Activated naive CD4-positive, alpha-beta T cell treated with anti-CD3 and anti-CD28 coated beads for 36 hours (primary cell): Measurements from ENCODE around the gene SPAG8. TPM values are rescaled to one million over a fixed set of nuclear protein-coding genes. Genes with fewer than 3 reads are reported as not detected.

Source experiments
- CTCF ChIA-PET: fragments of 350-600 bp; sonication (Branson Sonifier 250); formaldehyde crosslinking; loops from one replicate; lab custom pipeline; 2021; ENCODE audit warnings: antibody characterized with exemption; lab: Charles Lee
- DNase-seq: peaks from one replicate; pipeline ENCODE4 v3.0.0-alpha.2; 2020
- H3K27ac Mint-ChIP-seq: one replicate; pipeline ENCODE4 v1.8.0; 2021; ENCODE audit warnings: mild to moderate bottlenecking, mixed read lengths
- H3K27me3 Mint-ChIP-seq: one replicate; pipeline ENCODE4 v1.8.0; 2021; ENCODE audit warnings: low read depth, mixed read lengths
- H3K36me3 Mint-ChIP-seq: one replicate; pipeline ENCODE4 v1.8.0; 2021; ENCODE audit warnings: low read depth, mixed read lengths
- H3K4me1 Mint-ChIP-seq: one replicate; pipeline ENCODE4 v1.8.0; 2021; ENCODE audit warnings: low read depth, mixed read lengths
- H3K4me3 Mint-ChIP-seq: one replicate; pipeline ENCODE4 v1.8.0; 2021; ENCODE audit warnings: mild to moderate bottlenecking, moderate library complexity, mixed read lengths
- H3K9me3 Mint-ChIP-seq: one replicate; pipeline ENCODE4 v1.8.0; 2021; ENCODE audit warnings: mixed read lengths
- intact Hi-C: fragments of 100-400 bp; cut with micrococcal nuclease; formaldehyde crosslinking; loops from one replicate; pipeline ENCODE4 v1.15.1; 2023
- total RNA-seq, 2 experiments: library from RNA; stranded (reverse); gene quantifications; one replicate each; pipeline ENCODE4 v1.2.3, GENCODE V29; 2021

SPAG8 gene
- total RNA-seq, 2 experiments from 2014 or later = 0.95 to 1.1 TPM

DNA sequence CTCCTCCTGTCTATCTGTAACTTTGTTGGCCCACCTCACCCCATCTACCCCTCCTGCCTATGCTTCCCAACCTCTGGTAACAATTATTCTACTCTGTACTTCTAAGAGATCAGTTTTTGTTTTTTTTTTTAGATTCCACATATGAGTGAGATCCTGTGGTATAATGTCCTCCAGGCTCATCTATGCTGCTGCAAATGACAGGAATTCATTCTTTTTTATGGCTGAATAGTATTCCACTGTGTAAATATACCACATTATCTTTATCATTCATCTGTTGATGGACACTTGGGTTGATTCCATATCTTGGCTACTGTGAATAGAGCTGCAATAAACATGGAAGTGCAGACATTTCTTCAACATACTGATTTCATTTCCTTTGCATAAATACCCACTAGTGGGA is 28.6 kb downstream of the SPAG8 start:
- DNase-seq = no peak
- Mint-ChIP-seq H3K4me1 (no peaks in the 10 kb centered on the region), H3K9me3 (no peaks in the 10 kb centered on the region), H3K27me3 (no peaks in the 10 kb centered on the region), H3K4me3 (no peak overlapping the region), H3K36me3 (peaks cover 28% of the 10 kb centered on the region), H3K27ac (no peak overlapping the region)
- intact Hi-C loops = no loop called here
- CTCF ChIA-PET = interaction anchor here (0.6 to 1.4 kb wide), 3 partner anchors 24 to 49 kb away, joined by 3 to 4 read pairs (median 4); no protein-coding TSS in a partner anchor

GRCh38 chr9:35781066-35781465 is 31.0 kb downstream of the SPAG8 start:
- no peaks in the 10 kb centered on the region for H3K27me3 Mint-ChIP-seq
- CTCF ChIA-PET = interaction anchor here (0.6 to 0.7 kb wide), 2 partner anchors 38 to 412 kb away, joined by 3 to 6 read pairs; no protein-coding TSS in a partner anchor

DNA sequence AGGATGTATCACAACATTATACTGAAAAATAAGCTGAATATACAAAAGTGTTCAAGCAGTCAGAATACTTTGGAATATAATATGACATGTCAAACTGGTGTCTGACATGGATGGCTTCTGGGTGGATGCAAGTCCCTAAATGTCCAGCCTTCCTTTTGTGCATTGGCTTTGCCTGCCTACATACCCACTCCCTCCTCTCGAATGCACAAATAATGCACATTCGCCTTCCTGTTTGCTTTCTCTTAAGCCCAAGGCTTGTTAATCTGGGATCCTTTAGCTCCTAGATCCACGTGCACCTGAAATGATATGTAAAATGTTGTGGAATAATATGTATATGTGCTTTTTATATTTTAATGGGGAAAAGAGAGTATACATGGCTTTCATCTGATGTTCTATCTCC is 33.6 kb downstream of the SPAG8 start:
- H3K27ac Mint-ChIP-seq = no peak overlapping the region
- intact Hi-C loops = no loop called here
- DNase-seq = no peak
- H3K4me1 Mint-ChIP-seq = no peaks in the 10 kb centered on the region
- no peaks in the 10 kb centered on the region for H3K27me3 Mint-ChIP-seq
- CTCF ChIA-PET = interaction anchor here (0.6 to 2.4 kb wide), 3 partner anchors 10 to 29 kb away, joined by 3 to 11 read pairs (median 3); partner anchors contain the start of genes GBA2 and RGP1
- peaks cover 10% of the 10 kb centered on the region for H3K36me3 Mint-ChIP-seq
- no peak overlapping the region for H3K4me3 Mint-ChIP-seq
- no peaks in the 10 kb centered on the region for H3K9me3 Mint-ChIP-seq

More at GRCh38 chr9:35781066-35781465, 31.0 kb downstream of the SPAG8 start:
- DNase-seq = no peak
- H3K36me3 Mint-ChIP-seq = peaks cover 21% of the 10 kb centered on the region
- H3K9me3 Mint-ChIP-seq = no peaks in the 10 kb centered on the region
- H3K4me3 Mint-ChIP-seq = no peak overlapping the region
- no peak overlapping the region for H3K27ac Mint-ChIP-seq
- intact Hi-C loops = no loop called here
- H3K4me1 Mint-ChIP-seq = no peaks in the 10 kb centered on the region

GRCh38 chr9:35776018-35776417 is 36.0 kb downstream of the SPAG8 start:
- intact Hi-C loops = no loop called here
- Mint-ChIP-seq H3K4me1 (no peaks in the 10 kb centered on the region), H3K27me3 (no peaks in the 10 kb centered on the region), H3K36me3 (peaks cover 5% of the 10 kb centered on the region), H3K9me3 (no peaks in the 10 kb centered on the region), H3K27ac (no peak overlapping the region), H3K4me3 (no peak overlapping the region)
- CTCF ChIA-PET = interaction anchor here (1.4 to 1.8 kb wide), 4 partner anchors 14 to 79 kb away, joined by 3 to 5 read pairs (median 4); no protein-coding TSS in a partner anchor
- no peak for DNase-seq

DNA sequence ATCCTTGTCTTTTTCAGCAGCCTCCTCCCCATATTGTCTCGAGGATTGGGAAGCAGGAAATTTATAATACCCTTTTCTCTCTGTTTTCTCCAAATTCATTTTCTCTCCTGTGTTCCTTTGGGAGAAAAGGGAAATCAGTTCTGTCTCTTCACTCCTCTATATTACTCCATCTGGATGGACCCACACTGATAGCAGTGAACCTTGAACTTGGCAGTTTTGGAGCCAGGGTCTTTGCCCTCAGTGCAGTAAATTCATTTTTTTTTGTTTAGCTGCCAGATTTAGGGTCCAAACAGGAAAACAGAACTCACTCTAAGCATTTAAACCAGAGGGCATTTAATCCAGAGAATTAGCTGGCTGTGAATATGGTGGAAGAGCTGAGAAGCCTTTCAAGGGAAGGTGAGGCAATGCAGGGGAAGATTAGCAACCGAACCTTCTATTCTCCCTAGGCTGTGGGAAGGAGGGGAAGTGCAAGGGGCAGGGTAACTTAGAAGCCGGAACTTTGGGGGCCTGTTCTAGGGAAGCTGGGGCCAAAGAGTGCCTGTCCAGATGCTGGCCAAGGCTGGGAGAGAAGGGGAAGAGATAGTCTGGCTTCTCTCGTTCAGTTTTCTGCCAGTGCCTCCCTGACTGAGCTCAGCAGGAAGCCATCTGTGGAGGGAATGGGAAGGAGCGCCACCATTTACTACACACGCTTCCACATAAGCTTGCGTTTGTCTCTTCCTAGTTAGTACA is 37.0 kb downstream of the SPAG8 start:
- Mint-ChIP-seq H3K4me1 (no peaks in the 10 kb centered on the region), H3K27ac (no peak overlapping the region), H3K4me3 (no peak overlapping the region), H3K27me3 (no peaks in the 10 kb centered on the region), H3K36me3 (peaks cover under 1% of the 10 kb centered on the region), H3K9me3 (no peaks in the 10 kb centered on the region)
- no peak for DNase-seq
- intact Hi-C loops = no loop called here
- CTCF ChIA-PET = interaction anchor here (0.8 to 1.8 kb wide), 5 partner anchors 12 to 78 kb away, joined by 3 to 5 read pairs (median 4); no protein-coding TSS in a partner anchor

GRCh38 chr9:35771943-35772342 is 40.1 kb downstream of the SPAG8 start:
- H3K36me3 Mint-ChIP-seq = no peaks in the 10 kb centered on the region
- no peaks in the 10 kb centered on the region for H3K9me3 Mint-ChIP-seq
- DNase-seq = no peak
- no peak overlapping the region for H3K4me3 Mint-ChIP-seq
- CTCF ChIA-PET = interaction anchor here (0.6 to 2.5 kb wide), 5 partner anchors 18 to 299 kb away, joined by 3 to 11 read pairs (median 3); no protein-coding TSS in a partner anchor
- no peaks in the 10 kb centered on the region for H3K27me3 Mint-ChIP-seq
- intact Hi-C loops = no loop called here
- peaks cover 6% of the 10 kb centered on the region for H3K4me1 Mint-ChIP-seq
- H3K27ac Mint-ChIP-seq = no peak overlapping the region

- CTCF ChIA-PET = interaction anchor here (0.6 to 2.5 kb wide), 5 partner anchors 16 to 923 kb away, joined by 3 to 11 read pairs (median 5); no protein-coding TSS in a partner anchor
- intact Hi-C loops = no loop called here
Observed at GRCh38 chr9:35771534-35771933, 40.5 kb downstream of the SPAG8 start.

GRCh38 chr9:35771075-35771433 is 41.0 kb downstream of the SPAG8 start:
- no peak overlapping the region for H3K4me3 Mint-ChIP-seq
- no peaks in the 10 kb centered on the region for H3K27me3 Mint-ChIP-seq
- no peak for DNase-seq
- no peaks in the 10 kb centered on the region for H3K9me3 Mint-ChIP-seq
- H3K27ac Mint-ChIP-seq = no peak overlapping the region
- H3K36me3 Mint-ChIP-seq = no peaks in the 10 kb centered on the region
- peaks cover 10% of the 10 kb centered on the region for H3K4me1 Mint-ChIP-seq
- CTCF ChIA-PET = interaction anchor here (0.6 to 2.5 kb wide), 3 partner anchors 15 to 923 kb away, joined by 5 to 11 read pairs (median 5); no protein-coding TSS in a partner anchor
- intact Hi-C loops = no loop called here

More at GRCh38 chr9:35771534-35771933, 40.5 kb downstream of the SPAG8 start:
- H3K36me3 Mint-ChIP-seq = no peaks in the 10 kb centered on the region
- H3K9me3 Mint-ChIP-seq = no peaks in the 10 kb centered on the region
- no peak overlapping the region for H3K27ac Mint-ChIP-seq
- DNase-seq = no peak
- H3K27me3 Mint-ChIP-seq = no peaks in the 10 kb centered on the region
- H3K4me3 Mint-ChIP-seq = no peak overlapping the region
- H3K4me1 Mint-ChIP-seq = peaks cover 6% of the 10 kb centered on the region

DNA sequence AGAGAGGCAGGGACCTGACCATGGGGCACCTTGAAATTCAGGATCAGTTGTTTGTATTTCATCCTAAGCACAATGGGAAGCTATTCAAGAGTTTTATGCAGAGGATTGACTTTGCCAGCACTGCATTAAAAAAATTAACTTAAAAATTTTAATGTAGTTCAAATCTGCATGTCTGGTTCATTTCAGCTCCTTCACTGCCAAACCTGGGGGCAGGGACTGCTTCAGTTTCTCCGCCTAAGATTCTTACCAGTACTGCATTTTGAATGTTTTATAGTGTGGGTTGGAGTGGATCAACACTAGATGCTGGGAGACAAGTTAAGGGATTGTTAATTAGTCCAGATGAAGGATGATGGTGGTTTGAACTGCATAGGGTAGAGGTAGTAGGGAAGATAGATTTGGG is 42.3 kb downstream of the SPAG8 start:
- Mint-ChIP-seq H3K9me3 (no peaks in the 10 kb centered on the region), H3K4me3 (no peak overlapping the region), H3K27me3 (no peaks in the 10 kb centered on the region), H3K4me1 (peaks cover 11% of the 10 kb centered on the region), H3K27ac (no peak overlapping the region), H3K36me3 (no peaks in the 10 kb centered on the region)
- CTCF ChIA-PET = interaction anchor here (0.7 kb wide), 1 partner anchor 247 kb away, joined by 3 read pairs; no protein-coding TSS in a partner anchor
- no peak for DNase-seq
- intact Hi-C loops = no loop called here

DNA sequence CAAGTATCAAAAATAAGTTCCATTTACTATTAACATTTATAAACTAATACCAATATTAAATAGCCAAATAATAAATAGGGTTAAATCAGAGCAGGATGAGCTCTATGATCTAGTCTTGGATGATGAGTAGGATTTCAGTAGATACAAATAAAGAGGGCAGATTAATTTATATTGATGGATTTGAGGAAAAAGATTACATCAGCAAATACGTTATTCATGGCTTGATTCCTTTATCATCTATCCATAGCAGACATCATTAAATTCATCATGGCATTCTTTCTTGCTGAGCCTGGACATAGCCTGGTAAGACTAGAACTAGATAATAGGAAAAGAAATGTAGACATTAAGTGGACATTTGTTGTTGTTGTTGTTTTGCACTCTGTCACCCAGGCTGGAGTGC is 44.6 kb downstream of the SPAG8 start:
- H3K27me3 Mint-ChIP-seq = no peaks in the 10 kb centered on the region
- H3K4me1 Mint-ChIP-seq = peaks cover 13% of the 10 kb centered on the region
- no peaks in the 10 kb centered on the region for H3K9me3 Mint-ChIP-seq
- CTCF ChIA-PET = interaction anchor here (0.6 to 1.0 kb wide), 3 partner anchors 19 to 146 kb away, joined by 3 to 4 read pairs (median 3); no protein-coding TSS in a partner anchor
- no peak overlapping the region for H3K27ac Mint-ChIP-seq
- no peak for DNase-seq
- peaks cover 4% of the 10 kb centered on the region for H3K36me3 Mint-ChIP-seq
- H3K4me3 Mint-ChIP-seq = no peak overlapping the region
- intact Hi-C loops = no loop called here

DNA sequence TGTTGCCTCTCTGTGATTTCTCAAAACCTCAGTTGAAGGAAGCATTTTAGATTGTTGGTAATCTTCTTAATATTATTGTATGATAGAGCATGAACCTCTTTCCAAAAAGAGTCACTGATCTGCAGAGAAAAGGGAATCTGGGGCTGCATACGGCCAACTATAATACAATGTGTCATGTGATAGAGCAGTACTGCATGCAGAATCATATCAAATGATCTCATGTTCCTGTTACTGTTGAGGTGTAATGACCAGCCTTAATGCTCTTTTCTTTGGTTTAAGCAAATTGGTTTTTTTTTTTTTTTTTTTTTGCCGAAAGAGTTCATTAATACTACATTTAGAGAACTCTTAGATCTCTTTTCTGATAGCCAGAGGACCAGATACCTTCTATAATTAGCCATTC is 45.1 kb downstream of the SPAG8 start:
- Mint-ChIP-seq H3K4me3 (no peak overlapping the region), H3K9me3 (no peaks in the 10 kb centered on the region), H3K27ac (no peak overlapping the region), H3K4me1 (peaks cover 15% of the 10 kb centered on the region), H3K27me3 (no peaks in the 10 kb centered on the region), H3K36me3 (peaks cover 4% of the 10 kb centered on the region)
- CTCF ChIA-PET = interaction anchor here (1.0 kb wide), 1 partner anchor 23 kb away, joined by 4 read pairs; no protein-coding TSS in a partner anchor
- intact Hi-C loops = no loop called here
- no peak for DNase-seq

DNA sequence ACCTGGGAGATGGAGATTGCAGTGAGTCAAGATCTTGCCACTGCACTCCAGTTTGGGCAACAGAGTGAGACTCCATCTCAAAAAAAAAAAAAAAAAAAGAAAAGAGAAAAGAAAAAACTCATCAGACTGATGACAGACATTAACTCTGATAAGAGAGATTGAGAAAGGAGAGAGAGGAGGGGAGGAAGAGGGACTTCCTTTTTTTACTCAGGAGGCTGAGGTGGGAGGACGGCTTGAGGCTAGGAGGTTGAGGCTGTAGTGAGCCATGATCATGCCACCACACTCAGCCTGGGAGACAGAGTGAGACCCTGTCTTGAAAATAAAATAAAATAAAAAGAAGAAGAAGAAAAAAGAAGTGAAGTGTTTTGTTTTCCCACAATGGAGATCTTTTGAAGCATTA is 48.3 kb downstream of the SPAG8 start:
- CTCF ChIA-PET = interaction anchor here (0.9 to 2.3 kb wide), 3 partner anchors 27 to 62 kb away, joined by 3 to 6 read pairs (median 3); no protein-coding TSS in a partner anchor
- H3K4me1 Mint-ChIP-seq = peaks cover 26% of the 10 kb centered on the region
- no peak overlapping the region for H3K27ac Mint-ChIP-seq
- no peaks in the 10 kb centered on the region for H3K27me3 Mint-ChIP-seq
- no peak for DNase-seq
- H3K9me3 Mint-ChIP-seq = no peaks in the 10 kb centered on the region
- H3K4me3 Mint-ChIP-seq = no peak overlapping the region
- H3K36me3 Mint-ChIP-seq = peaks cover 8% of the 10 kb centered on the region
- intact Hi-C loops = no loop called here
